Calu3 (cell line): ENCODE measurements around the gene ZBTB7B. TPM values are rescaled to one million over a fixed set of nuclear protein-coding genes. Genes with fewer than 3 reads are reported as not detected.
A peak's percentile ranks its signal among the peaks of the same experiment; 100 is the strongest.

Experiments
- BruUV-seq: library from RNA; stranded (reverse); fragments of 400-500 nt; replicated peaks from 2 replicates; lab custom pipeline; 2021; lab: Mats Ljungman, UMichigan
- CTCF ChIA-PET: fragments of 300-600 bp; sonication (Branson Sonifier 250); formaldehyde crosslinking; loops from one replicate; lab custom pipeline; 2022; ENCODE audit warnings: antibody characterized with exemption; lab: Charles Lee
- DNase-seq: peaks from one replicate; pipeline ENCODE4 v3.0.0; 2022
- H3K27ac Mint-ChIP-seq: one replicate; pipeline ENCODE4 v1.8.0; 2022; ENCODE audit warnings: mixed read lengths; ENCODE audit not compliant: unreplicated experiment
- H3K27me3 Mint-ChIP-seq: one replicate; pipeline ENCODE4 v1.8.0; 2022; ENCODE audit warnings: mixed read lengths; ENCODE audit not compliant: unreplicated experiment
- H3K36me3 Mint-ChIP-seq: one replicate; pipeline ENCODE4 v1.8.0; 2022; ENCODE audit warnings: mild to moderate bottlenecking, moderate library complexity, mixed read lengths; ENCODE audit not compliant: insufficient read depth, unreplicated experiment
- H3K4me1 Mint-ChIP-seq: one replicate; pipeline ENCODE4 v1.8.0; 2022; ENCODE audit warnings: mild to moderate bottlenecking, low read depth, mixed read lengths; ENCODE audit not compliant: unreplicated experiment
- H3K4me3 Mint-ChIP-seq: one replicate; pipeline ENCODE4 v1.8.0; 2022; ENCODE audit warnings: mild to moderate bottlenecking, low read depth, moderate library complexity, mixed read lengths; ENCODE audit not compliant: unreplicated experiment
- H3K9me3 Mint-ChIP-seq: one replicate; pipeline ENCODE4 v1.8.0; 2022; ENCODE audit warnings: low read depth, mixed read lengths; ENCODE audit not compliant: unreplicated experiment
- intact Hi-C: fragments of 100-400 bp; cut with micrococcal nuclease; formaldehyde crosslinking; loops from one replicate; pipeline ENCODE4 v1.10.0; 2022; ENCODE audit not compliant: unreplicated experiment
- total RNA-seq: library from RNA; stranded (reverse); gene quantifications from 2 replicates; pipeline ENCODE4 v1.2.3, GENCODE V29; 2022
- TF ChIP-seq, protein P1 (sequence below): fragments of 200-600 bp; IDR thresholded peaks from one replicate; pipeline ENCODE4 v1.8.0; 2022; ENCODE audit warnings: antibody characterized with exemption; ENCODE audit not compliant: unreplicated experiment

The ZBTB7B gene
- total RNA-seq, 1 experiment from 2014 or later, result 64.7 TPM

GRCh38 chr1:155048449-155049334 is 46.1 kb downstream of the ZBTB7B start:
- Mint-ChIP-seq H3K27ac (no peak overlapping the region), H3K4me3 (no peak overlapping the region), H3K9me3 (no peaks in the 10 kb centered on the region), H3K27me3 (no peaks in the 10 kb centered on the region), H3K36me3 (peaks cover 29% of the 10 kb centered on the region), H3K4me1 (peaks cover 44% of the 10 kb centered on the region)
- CTCF ChIA-PET, result interaction anchor here (0.6 kb wide), 1 partner anchor 720 kb away, joined by 3 read pairs; no protein-coding TSS in a partner anchor
- TF ChIP-seq, protein P1, sequence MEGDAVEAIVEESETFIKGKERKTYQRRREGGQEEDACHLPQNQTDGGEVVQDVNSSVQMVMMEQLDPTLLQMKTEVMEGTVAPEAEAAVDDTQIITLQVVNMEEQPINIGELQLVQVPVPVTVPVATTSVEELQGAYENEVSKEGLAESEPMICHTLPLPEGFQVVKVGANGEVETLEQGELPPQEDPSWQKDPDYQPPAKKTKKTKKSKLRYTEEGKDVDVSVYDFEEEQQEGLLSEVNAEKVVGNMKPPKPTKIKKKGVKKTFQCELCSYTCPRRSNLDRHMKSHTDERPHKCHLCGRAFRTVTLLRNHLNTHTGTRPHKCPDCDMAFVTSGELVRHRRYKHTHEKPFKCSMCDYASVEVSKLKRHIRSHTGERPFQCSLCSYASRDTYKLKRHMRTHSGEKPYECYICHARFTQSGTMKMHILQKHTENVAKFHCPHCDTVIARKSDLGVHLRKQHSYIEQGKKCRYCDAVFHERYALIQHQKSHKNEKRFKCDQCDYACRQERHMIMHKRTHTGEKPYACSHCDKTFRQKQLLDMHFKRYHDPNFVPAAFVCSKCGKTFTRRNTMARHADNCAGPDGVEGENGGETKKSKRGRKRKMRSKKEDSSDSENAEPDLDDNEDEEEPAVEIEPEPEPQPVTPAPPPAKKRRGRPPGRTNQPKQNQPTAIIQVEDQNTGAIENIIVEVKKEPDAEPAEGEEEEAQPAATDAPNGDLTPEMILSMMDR, result no peak
- BruUV-seq, result no TSS peak
- intact Hi-C loops, result loop anchor here (5.0 kb wide), 1 partner anchor 34 kb away; no protein-coding TSS in a partner anchor
- DNase-seq, result no peak

- H3K9me3 Mint-ChIP-seq, result no peaks in the 10 kb centered on the region
- TSS peak; percentile 63 for BruUV-seq
Observed at GRCh38 chr1:155049651-155050559, 47.3 kb downstream of the ZBTB7B start.

GRCh38 chr1:155050560-155051341 is 48.1 kb downstream of the ZBTB7B start, which contains the start of gene ADAM15:
Gene ADAM15, plus strand, starts transcription at chr1:155051316. Its CDS starts 71 bp downstream, at chr1:155051387.
- BruUV-seq, result no TSS peak
- intact Hi-C loops, result loop anchor here (10.0 kb wide), 1 partner anchor 46 kb away; the partner anchor contains the start of gene ZBTB7B

More at GRCh38 chr1:155049651-155050559, 47.3 kb downstream of the ZBTB7B start:
- peak overlapping the region; percentile 91 for H3K4me3 Mint-ChIP-seq
- TF ChIP-seq, protein P1, result no peak
- intact Hi-C loops, result loop anchor here (5.0 to 10.0 kb wide), 2 partner anchors 32 to 45 kb away; partner anchors contain the start of gene ZBTB7B
- H3K27ac Mint-ChIP-seq, result peak overlapping the region; percentile 52
- H3K36me3 Mint-ChIP-seq, result peaks cover 29% of the 10 kb centered on the region
- DNase-seq, result no peak
- peaks cover 34% of the 10 kb centered on the region for H3K4me1 Mint-ChIP-seq
- CTCF ChIA-PET, result interaction anchor here (0.6 to 2.5 kb wide), 11 partner anchors 12 to 250 kb away, joined by 3 to 12 read pairs (median 3); partner anchors contain the start of genes DCST1, DCST2 and LENEP
- H3K27me3 Mint-ChIP-seq, result no peaks in the 10 kb centered on the region

More at GRCh38 chr1:155050560-155051341, 48.1 kb downstream of the ZBTB7B start, which contains the start of gene ADAM15:
- H3K36me3 Mint-ChIP-seq, result peaks cover 35% of the 10 kb centered on the region
- no peaks in the 10 kb centered on the region for H3K9me3 Mint-ChIP-seq
- peak; percentile 94 for DNase-seq
- H3K4me1 Mint-ChIP-seq, result peaks cover 26% of the 10 kb centered on the region
- CTCF ChIA-PET, result interaction anchor here (0.6 to 2.5 kb wide), 18 partner anchors 11 to 1308 kb away, joined by 3 to 12 read pairs (median 4); partner anchors contain the start of genes DCST1, DCST2, KRTCAP2 and LENEP
- no peaks in the 10 kb centered on the region for H3K27me3 Mint-ChIP-seq
- peak within 1 kb of the TSS; percentile 68 for H3K27ac Mint-ChIP-seq
- H3K4me3 Mint-ChIP-seq, result peak within 1 kb of the TSS; percentile 91
- TF ChIP-seq, protein P1, result peak; percentile 97
